HCT116 (cell line): ENCODE results near the gene PRAME. TPM values are rescaled to one million over a fixed set of nuclear protein-coding genes. Genes with fewer than 3 reads are reported as not detected.

ENCODE experiments used
- ATAC-seq: fragments of 200-7000 bp; cut with Tn5 transposase; 2 replicates; pipeline ENCODE4 v1.9.1; 2020; ENCODE audit warnings: mild to moderate bottlenecking, moderate library complexity
- BruUV-seq: library from RNA; stranded (reverse); fragments of 400-500 nt; replicated peaks from 2 replicates; lab custom pipeline; 2021; lab: Mats Ljungman, UMichigan
- CTCF ChIA-PET: fragments of 300-600 bp; sonication (Branson Sonifier 250); formaldehyde crosslinking; loops from one replicate; lab custom pipeline; 2021; ENCODE audit warnings: antibody characterized with exemption; lab: Charles Lee
- POLR2A ChIA-PET: fragments of 300-600, 350-600 bp; sonication (Branson Sonifier 250); formaldehyde crosslinking; loops from one replicate; lab custom pipeline; 2021; ENCODE audit warnings: antibody characterized with exemption; lab: Charles Lee
- RAD21 ChIA-PET, 2 experiments: fragments of 300-600 bp; sonication (Branson Sonifier 250); formaldehyde crosslinking; loops; one replicate each; lab custom pipeline; 2023; ENCODE audit warnings: low total read pairs in 2 of 2; ENCODE audit not compliant: uncharacterized antibody in 2 of 2, unreplicated experiment in 2 of 2, low non-redundant PET in 1 of 2; lab: Charles Lee
- DNase-seq: peaks from one replicate; pipeline ENCODE4 v3.0.0-alpha.2; 2010; ENCODE audit warnings: low read depth, low spot score
- H2AFZ ChIP-seq: fragments of 200-600 bp; shearing (Covaris generic), sonication (generic); 2 replicates; pipeline ENCODE4 v1.6.1; 2017; ENCODE audit warnings: low read depth, mixed run types, mixed read lengths, antibody characterized with exemption, low read length; ENCODE audit not compliant: poor library complexity, severe bottlenecking
- H3K27ac ChIP-seq: 2 replicates; pipeline ENCODE4 v1.5.1; 2012; ENCODE audit warnings: low read depth, low read length
- H3K27me3 ChIP-seq: fragments of 200-600 bp; sonication (generic); 2 replicates; pipeline ENCODE4 v1.6.1; 2016; ENCODE audit warnings: mixed run types, low read length, mixed read lengths; ENCODE audit not compliant: insufficient read depth
- H3K36me3 ChIP-seq, 2 experiments: fragments of 200-500 bp in 1 of 2; fragments of 200-600 bp in 1 of 2; sonication (Bioruptor generic) in 1 of 2; sonication (generic) in 1 of 2; 2 replicates each; pipeline versions ENCODE4 v1.5.1 to v1.6.1; 2014 to 2016; ENCODE audit warnings: low read length in 2 of 2, inconsistent platforms in 1 of 2, mixed read lengths in 1 of 2, mixed run types in 1 of 2; ENCODE audit not compliant: insufficient read depth in 2 of 2, control insufficient read depth in 1 of 2
- H3K4me1 ChIP-seq, 2 experiments: fragments of 200-600 bp in 1 of 2; sonication (generic) in 1 of 2; 2 replicates each; pipeline versions ENCODE4 v1.5.1 to v1.6.1; 2012 to 2017; ENCODE audit warnings: low read length in 2 of 2, inconsistent platforms in 1 of 2, mild to moderate bottlenecking in 1 of 2, mixed read lengths in 1 of 2, mixed run types in 1 of 2, moderate library complexity in 1 of 2; ENCODE audit not compliant: insufficient read depth in 2 of 2, control insufficient read depth in 1 of 2
- H3K4me2 ChIP-seq: fragments of 200-600 bp; sonication (generic); 2 replicates; pipeline ENCODE4 v1.6.1; 2017; ENCODE audit warnings: mixed run types, low read length, mixed read lengths
- H3K4me3 ChIP-seq, 2 experiments: fragments of 200-600 bp in 1 of 2; sonication (generic) in 1 of 2; replicated peaks in 1 of 2; 2 replicates each; pipeline ENCODE4 v1.5.1; 2011 to 2016; ENCODE audit warnings: low read length in 2 of 2, control low read depth in 1 of 2, low read depth in 1 of 2, mild to moderate bottlenecking in 1 of 2, mixed read lengths in 1 of 2, mixed run types in 1 of 2
- H3K79me2 ChIP-seq: fragments of 200-600 bp; sonication (generic); 2 replicates; pipeline ENCODE4 v1.6.1; 2017; ENCODE audit warnings: mild to moderate bottlenecking, mixed run types, low read length, moderate library complexity, mixed read lengths; ENCODE audit not compliant: insufficient read depth
- H3K9ac ChIP-seq: fragments of 200-600 bp; sonication (generic); 2 replicates; pipeline ENCODE4 v1.6.1; 2016; ENCODE audit warnings: low read length, mixed read lengths
- H3K9me2 ChIP-seq: fragments of 200-600 bp; sonication (generic), shearing (Covaris generic); 2 replicates; pipeline ENCODE4 v1.6.1; 2017; ENCODE audit warnings: mixed run types, mild to moderate bottlenecking, moderate library complexity; ENCODE audit not compliant: insufficient read depth
- H3K9me3 ChIP-seq, 2 experiments: fragments of 200-500 bp in 1 of 2; fragments of 200-600 bp in 1 of 2; sonication (Bioruptor generic) in 1 of 2; sonication (generic) in 1 of 2; 2 replicates each; pipeline ENCODE4 v1.6.1; 2014 to 2017; ENCODE audit warnings: low read length in 2 of 2, mixed read lengths in 2 of 2, inconsistent platforms in 1 of 2, low read depth in 1 of 2, mild to moderate bottlenecking in 1 of 2, mixed run types in 1 of 2, moderate library complexity in 1 of 2; ENCODE audit not compliant: control insufficient read depth in 1 of 2, insufficient read depth in 1 of 2
- H4K20me1 ChIP-seq: fragments of 200-600 bp; sonication (generic), shearing (Covaris generic); 2 replicates; pipeline ENCODE4 v1.6.1; 2017; ENCODE audit warnings: mixed run types, mild to moderate bottlenecking, moderate library complexity; ENCODE audit not compliant: insufficient read depth
- ATF3 ChIP-seq: IDR thresholded peaks from 2 replicates; pipeline ENCODE4 v1.6.1; 2012
- CBX3 ChIP-seq: IDR thresholded peaks from 2 replicates; pipeline ENCODE4 v1.6.1; 2012; ENCODE audit warnings: low read depth
- CEBPB ChIP-seq: IDR thresholded peaks from 2 replicates; pipeline ENCODE4 v1.6.1; 2012; ENCODE audit warnings: low read depth
- CTCF ChIP-seq, 3 experiments: fragments of 200-600 bp in 1 of 3; sonication (generic) in 1 of 3; IDR thresholded peaks in 2 of 3; conservative IDR thresholded peaks in 1 of 3; 2 replicates each; pipeline ENCODE4 v1.5.1; 2012 to 2017; ENCODE audit warnings: low read depth in 2 of 3, low read length in 2 of 3, antibody characterized with exemption in 1 of 3, borderline replicate concordance in 1 of 3, control low read depth in 1 of 3, mild to moderate bottlenecking in 1 of 3, mixed read lengths in 1 of 3, mixed run types in 1 of 3, moderate library complexity in 1 of 3; ENCODE audit not compliant: insufficient read depth in 1 of 3
- EGR1 ChIP-seq: IDR thresholded peaks from 2 replicates; pipeline ENCODE4 v1.6.1; 2012; ENCODE audit warnings: low read depth
- ELF1 ChIP-seq: IDR thresholded peaks from 2 replicates; pipeline ENCODE4 v1.6.1; 2012; ENCODE audit warnings: low read depth, borderline replicate concordance
- EZH2phosphoT487 ChIP-seq: fragments of 200-600 bp; IDR thresholded peaks from 2 replicates; pipeline ENCODE4 v1.6.1; 2018; ENCODE audit warnings: antibody characterized with exemption, borderline replicate concordance
- FOSL1 ChIP-seq: IDR thresholded peaks from 2 replicates; pipeline ENCODE4 v1.6.1; 2012; ENCODE audit warnings: low read depth
- JUND ChIP-seq: IDR thresholded peaks from 2 replicates; pipeline ENCODE4 v1.6.1; 2012
- REST ChIP-seq: IDR thresholded peaks from 2 replicates; pipeline ENCODE4 v1.6.1; 2012; ENCODE audit warnings: low read depth
- SIN3A ChIP-seq: IDR thresholded peaks from 2 replicates; pipeline ENCODE4 v1.6.1; 2012; ENCODE audit warnings: low read depth
- TCF7L2 ChIP-seq: IDR thresholded peaks from 2 replicates; pipeline ENCODE4 v1.7.0; 2011; ENCODE audit warnings: borderline replicate concordance, inconsistent platforms; ENCODE audit not compliant: insufficient read depth, insufficient read length; ENCODE audit errors: extremely low read depth
- YY1 ChIP-seq: IDR thresholded peaks from 2 replicates; pipeline ENCODE4 v1.6.1; 2011; ENCODE audit warnings: low read length, low read depth, moderate library complexity, mild to moderate bottlenecking; ENCODE audit not compliant: insufficient replicate concordance; ENCODE audit errors: extremely low read depth
- ZFX ChIP-seq: fragments of 450-650 bp; IDR thresholded peaks from 2 replicates; pipeline ENCODE4 v1.6.1; 2017
- intact Hi-C: fragments of 100-400 bp; cut with micrococcal nuclease; formaldehyde crosslinking; loops from 2 replicates; pipeline ENCODE4 v1.10.0; 2022
- total RNA-seq: library from RNA; stranded (reverse); gene quantifications from one replicate; pipeline ENCODE4 v1.2.1, GENCODE V29; 2021; ENCODE audit not compliant: unreplicated experiment
- TF ChIP-seq, protein P1 (sequence below): IDR thresholded peaks from 2 replicates; pipeline ENCODE4 v1.6.1; 2012

PRAME gene
- total RNA-seq, 1 experiment from 2014 or later = 28.4 TPM

DNA sequence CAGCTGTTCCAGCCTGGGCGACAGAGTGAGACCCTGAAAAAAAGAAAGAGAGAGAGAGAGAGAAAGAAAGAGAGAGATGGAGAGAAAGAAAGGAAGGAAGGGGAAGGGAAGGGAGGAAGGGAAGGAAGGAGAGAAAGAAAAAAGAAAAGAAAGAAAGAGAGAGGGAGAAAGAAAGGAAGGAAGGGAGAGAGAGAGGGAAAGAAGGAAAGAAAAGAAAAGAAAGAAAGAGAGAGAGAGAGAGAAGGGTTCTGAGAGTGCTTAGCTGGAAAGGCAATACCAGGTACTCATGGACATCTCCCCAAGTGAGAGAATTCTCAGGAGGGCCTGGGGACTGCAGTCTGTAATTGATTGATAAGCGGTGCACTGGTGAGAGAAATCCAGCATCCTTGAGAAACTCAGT lies 12.8 kb upstream of the PRAME start:
- Histone ChIP-seq H3K9me3 (no peaks in the 10 kb centered on the region), H4K20me1 (no peaks in the 10 kb centered on the region), H3K27ac (no peak overlapping the region), H3K36me3 (no peaks in the 10 kb centered on the region), H3K4me2 (no peak overlapping the region), H2AFZ (no peak overlapping the region), H3K9ac (no peak overlapping the region), H3K4me1 (no peaks in the 10 kb centered on the region), H3K4me3 (no peak overlapping the region), H3K9me2 (no peaks in the 10 kb centered on the region), H3K79me2 (no peaks in the 10 kb centered on the region), H3K27me3 (peaks cover 10% of the 10 kb centered on the region; the same call in 1 of the 2 replicates)
- intact Hi-C loops = no loop called here
- ATAC-seq (no peak), DNase-seq (no peak)
- ChIA-PET RAD21 (no interaction called here), CTCF (interaction anchor here (1.1 to 2.2 kb wide), 2 partner anchors 13 to 15 kb away, joined by 4 to 11 read pairs; partner anchors contain the start of gene PRAME), POLR2A (no interaction called here)
- no peak for TF ChIP-seq CTCF (IDR thresholded peaks at IDR 0.05 in 2 of 3, conservative IDR thresholded peaks at IDR 0.05 in 1 of 3; ENCODE audit: borderline replicate concordance in 1 of 3, insufficient read depth in 1 of 3, low read depth in 2 of 3, low read length in 2 of 3)
- no peak for TF ChIP-seq EGR1
- TF ChIP-seq TCF7L2 = no peak
- no peak for TF ChIP-seq EZH2phosphoT487
- no peak for TF ChIP-seq FOSL1
- TF ChIP-seq, protein P1, sequence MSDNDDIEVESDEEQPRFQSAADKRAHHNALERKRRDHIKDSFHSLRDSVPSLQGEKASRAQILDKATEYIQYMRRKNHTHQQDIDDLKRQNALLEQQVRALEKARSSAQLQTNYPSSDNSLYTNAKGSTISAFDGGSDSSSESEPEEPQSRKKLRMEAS = no peak
- TF ChIP-seq CEBPB = no peak
- TF ChIP-seq ZFX = no peak
- no peak for TF ChIP-seq SIN3A
- no peak for TF ChIP-seq JUND
- TF ChIP-seq YY1 = no peak
- no peak for TF ChIP-seq REST
- TF ChIP-seq CBX3 = no peak
- TF ChIP-seq ELF1 = no peak
- no peak for TF ChIP-seq ATF3
- no TSS peak for BruUV-seq
